ENCODE results near the gene TFB2M.

TFB2M gene

GRCh38 chr1:246491551-246492053 lies 74.5 kb downstream of the TFB2M start:
- Histone ChIP-seq H3K9me3 (replicated peaks; ENCODE audit: insufficient read depth, low read length) (no peaks in the 10 kb centered on the region), H3K4me1 (ENCODE audit: low read length) (no peaks in the 10 kb centered on the region), H3K4me2 (ENCODE audit: low read depth, low read length) (no peak overlapping the region), H3F3A (ENCODE audit: insufficient read depth, low read length) (no peaks in the 10 kb centered on the region), H3K79me2 (ENCODE audit: low read length) (no peaks in the 10 kb centered on the region), H3K27me3 (replicated peaks; ENCODE audit: insufficient read depth, low read length) (no peaks in the 10 kb centered on the region), H3K9ac (ENCODE audit: low read length) (no peak overlapping the region), H2AFZ (ENCODE audit: low read length) (no peak overlapping the region), H3K27ac (ENCODE audit: low read length) (no peak overlapping the region), H3K36me3 (replicated peaks; ENCODE audit: insufficient read depth, low read length) (no peaks in the 10 kb centered on the region), H4K20me1 (ENCODE audit: insufficient read depth, low read length) (no peaks in the 10 kb centered on the region), H3K9me2 (replicated peaks; ENCODE audit: insufficient read depth, low read length) (no peaks in the 10 kb centered on the region), H3K4me3 (ENCODE audit: low read length) (no peak overlapping the region)
- DNase-seq: no peak
- TF ChIP-seq, protein P1, sequence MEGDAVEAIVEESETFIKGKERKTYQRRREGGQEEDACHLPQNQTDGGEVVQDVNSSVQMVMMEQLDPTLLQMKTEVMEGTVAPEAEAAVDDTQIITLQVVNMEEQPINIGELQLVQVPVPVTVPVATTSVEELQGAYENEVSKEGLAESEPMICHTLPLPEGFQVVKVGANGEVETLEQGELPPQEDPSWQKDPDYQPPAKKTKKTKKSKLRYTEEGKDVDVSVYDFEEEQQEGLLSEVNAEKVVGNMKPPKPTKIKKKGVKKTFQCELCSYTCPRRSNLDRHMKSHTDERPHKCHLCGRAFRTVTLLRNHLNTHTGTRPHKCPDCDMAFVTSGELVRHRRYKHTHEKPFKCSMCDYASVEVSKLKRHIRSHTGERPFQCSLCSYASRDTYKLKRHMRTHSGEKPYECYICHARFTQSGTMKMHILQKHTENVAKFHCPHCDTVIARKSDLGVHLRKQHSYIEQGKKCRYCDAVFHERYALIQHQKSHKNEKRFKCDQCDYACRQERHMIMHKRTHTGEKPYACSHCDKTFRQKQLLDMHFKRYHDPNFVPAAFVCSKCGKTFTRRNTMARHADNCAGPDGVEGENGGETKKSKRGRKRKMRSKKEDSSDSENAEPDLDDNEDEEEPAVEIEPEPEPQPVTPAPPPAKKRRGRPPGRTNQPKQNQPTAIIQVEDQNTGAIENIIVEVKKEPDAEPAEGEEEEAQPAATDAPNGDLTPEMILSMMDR (IDR thresholded peaks at IDR 0.05; ENCODE audit: low read length): no peak
- TF ChIP-seq EZH2 (optimal IDR thresholded peaks at IDR 0.05; ENCODE audit: low read depth, low read length) (no peak), EZH2phosphoT487 (IDR thresholded peaks at IDR 0.05; ENCODE audit: low read length) (no peak)
